ENCODE measurements around the gene MTMR3. TPM values are rescaled to one million over a fixed set of nuclear protein-coding genes. Genes with fewer than 3 reads are reported as not detected.

Gene MTMR3
- total and polyA plus RNA-seq, 4 donors, result 6.0 to 38.8 (median 17.1) TPM

DNA sequence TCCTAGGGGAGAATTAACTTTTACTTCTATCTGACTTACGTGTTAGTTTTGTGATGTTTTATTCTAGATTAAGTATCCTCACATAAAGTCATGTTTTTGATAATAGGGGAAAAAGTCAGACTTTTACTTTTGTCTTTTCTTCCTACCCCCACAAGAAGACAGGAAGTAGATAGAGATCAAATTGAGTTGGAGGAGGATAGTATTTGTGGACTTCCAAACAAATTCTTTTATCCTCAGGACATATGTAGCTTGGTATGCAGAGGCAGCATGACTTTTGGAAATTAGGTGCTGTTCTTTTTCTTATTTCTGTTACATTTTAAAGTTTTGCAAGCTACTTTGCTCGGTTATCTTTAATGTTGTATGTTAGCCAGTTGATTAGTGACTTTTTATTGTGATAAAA, 61.4 kb downstream of the MTMR3 start:
- Histone ChIP-seq H3K4me3 (ENCODE audit: low read depth in 1 of 3, low read length in 3 of 3) (no peak overlapping the region), H3K36me3 (ENCODE audit: control insufficient read depth in 4 of 4, insufficient read depth in 3 of 4, low read depth in 1 of 4, low read length in 3 of 4) (no peaks in the 10 kb centered on the region), H3K9me3 (ENCODE audit: control insufficient read depth in 4 of 4, low read length in 3 of 4) (no peaks in the 10 kb centered on the region), H3K9ac (ENCODE audit: low read depth in 1 of 2, low read length in 2 of 2) (no peak overlapping the region), H3K27me3 (ENCODE audit: control insufficient read depth in 4 of 4, insufficient read depth in 4 of 4, low read length in 3 of 4) (no peaks in the 10 kb centered on the region), H3K4me1 (ENCODE audit: control insufficient read depth in 4 of 4, insufficient read depth in 4 of 4, low read length in 3 of 4) (peaks cover 0 to 7% (median under 1%) of the 10 kb centered on the region in 4 donors), H3K27ac (ENCODE audit: low read depth in 1 of 2, low read length in 2 of 2) (no peak overlapping the region)
- 74% methylated on average over 2 of the region's 2 CpGs for WGBS
- TF ChIP-seq HNF4A (conservative IDR thresholded peaks at IDR 0.05), result no peak
- no peak for TF ChIP-seq JUND (IDR thresholded peaks at IDR 0.05)
- DNase-seq (ENCODE audit: low spot score), result no peak

DNA sequence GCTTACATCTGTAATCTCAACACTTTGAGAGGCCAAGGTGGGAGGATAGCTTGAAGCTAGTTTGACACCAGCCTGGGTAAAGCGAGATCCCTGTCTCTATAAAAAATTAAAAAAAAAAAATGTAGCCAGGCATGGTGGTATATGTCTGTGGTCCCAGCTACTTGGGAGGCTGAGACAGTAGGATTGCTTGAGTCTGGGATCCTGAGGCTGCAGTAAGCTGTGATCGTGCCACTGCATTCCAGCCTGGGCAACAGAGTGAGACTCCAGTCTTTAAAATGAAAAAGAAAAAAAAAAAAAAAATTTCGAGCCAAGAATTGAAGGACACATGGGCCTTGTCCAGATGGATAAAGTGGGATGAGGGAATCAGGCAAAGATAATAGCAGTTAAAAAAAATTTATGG, 62.5 kb downstream of the MTMR3 start:
- WGBS, result 88% methylated on average over 3 of the region's 3 CpGs
- Histone ChIP-seq H3K9ac (ENCODE audit: low read depth in 1 of 2, low read length in 2 of 2) (no peak overlapping the region), H3K4me3 (ENCODE audit: low read depth in 1 of 3, low read length in 3 of 3) (no peak overlapping the region), H3K4me1 (ENCODE audit: control insufficient read depth in 4 of 4, insufficient read depth in 4 of 4, low read length in 3 of 4) (peaks cover under 1 to 7% (median 3%) of the 10 kb centered on the region in 4 donors), H3K27ac (ENCODE audit: low read depth in 1 of 2, low read length in 2 of 2) (no peak overlapping the region), H3K36me3 (ENCODE audit: control insufficient read depth in 4 of 4, insufficient read depth in 3 of 4, low read depth in 1 of 4, low read length in 3 of 4) (no peaks in the 10 kb centered on the region), H3K27me3 (ENCODE audit: control insufficient read depth in 4 of 4, insufficient read depth in 4 of 4, low read length in 3 of 4) (no peaks in the 10 kb centered on the region), H3K9me3 (ENCODE audit: control insufficient read depth in 4 of 4, low read length in 3 of 4) (no peaks in the 10 kb centered on the region)
- no peak for DNase-seq (ENCODE audit: low spot score)
- TF ChIP-seq MAX (IDR thresholded peaks at IDR 0.05) (no peak), NR2F2 (IDR thresholded peaks at IDR 0.05) (no peak)

DNA sequence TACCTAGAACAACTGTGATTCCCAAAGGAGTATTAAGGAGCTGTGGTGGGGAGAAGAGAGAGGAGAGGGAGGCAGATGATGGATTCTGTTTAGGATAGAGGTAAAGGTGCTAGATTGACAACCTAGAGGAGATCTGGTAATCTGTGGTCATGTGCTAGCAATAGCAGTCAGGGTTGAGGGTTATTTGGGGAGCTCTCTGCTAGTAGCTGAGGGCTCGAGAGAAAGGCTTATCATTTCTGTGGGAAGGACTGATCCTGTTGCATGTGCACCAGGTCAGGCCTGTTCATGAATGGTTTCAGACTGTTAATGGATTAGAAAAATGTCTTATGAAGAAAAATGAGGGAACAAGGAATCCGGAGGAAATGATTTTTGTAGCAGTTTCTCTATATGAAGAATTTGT, 63.2 kb downstream of the MTMR3 start:
- Histone ChIP-seq H3K4me1 (ENCODE audit: control insufficient read depth in 4 of 4, insufficient read depth in 4 of 4, low read length in 3 of 4) (peaks cover 1 to 7% (median 3%) of the 10 kb centered on the region in 4 donors), H3K27ac (ENCODE audit: low read depth in 1 of 2, low read length in 2 of 2) (no peak overlapping the region), H3K27me3 (ENCODE audit: control insufficient read depth in 4 of 4, insufficient read depth in 4 of 4, low read length in 3 of 4) (no peaks in the 10 kb centered on the region), H3K9ac (ENCODE audit: low read depth in 1 of 2, low read length in 2 of 2) (no peak overlapping the region), H3K36me3 (ENCODE audit: control insufficient read depth in 4 of 4, insufficient read depth in 3 of 4, low read depth in 1 of 4, low read length in 3 of 4) (no peaks in the 10 kb centered on the region), H3K4me3 (ENCODE audit: low read depth in 1 of 3, low read length in 3 of 3) (no peak overlapping the region), H3K9me3 (ENCODE audit: control insufficient read depth in 4 of 4, low read length in 3 of 4) (no peaks in the 10 kb centered on the region)
- no peak for DNase-seq (ENCODE audit: low spot score)
- TF ChIP-seq NR2F2 (IDR thresholded peaks at IDR 0.05) (no peak), FOXA2 (IDR thresholded peaks at IDR 0.05) (no peak), EGR1 (IDR thresholded peaks at IDR 0.05; ENCODE audit: low read depth in 2 of 2) (no peak)
- 83% methylated on average over 2 of the region's 2 CpGs for WGBS

- no peaks in the 10 kb centered on the region for H3K36me3 ChIP-seq (ENCODE audit: control insufficient read depth in 4 of 4, insufficient read depth in 3 of 4, low read depth in 1 of 4, low read length in 3 of 4)
- TF ChIP-seq, protein P1, sequence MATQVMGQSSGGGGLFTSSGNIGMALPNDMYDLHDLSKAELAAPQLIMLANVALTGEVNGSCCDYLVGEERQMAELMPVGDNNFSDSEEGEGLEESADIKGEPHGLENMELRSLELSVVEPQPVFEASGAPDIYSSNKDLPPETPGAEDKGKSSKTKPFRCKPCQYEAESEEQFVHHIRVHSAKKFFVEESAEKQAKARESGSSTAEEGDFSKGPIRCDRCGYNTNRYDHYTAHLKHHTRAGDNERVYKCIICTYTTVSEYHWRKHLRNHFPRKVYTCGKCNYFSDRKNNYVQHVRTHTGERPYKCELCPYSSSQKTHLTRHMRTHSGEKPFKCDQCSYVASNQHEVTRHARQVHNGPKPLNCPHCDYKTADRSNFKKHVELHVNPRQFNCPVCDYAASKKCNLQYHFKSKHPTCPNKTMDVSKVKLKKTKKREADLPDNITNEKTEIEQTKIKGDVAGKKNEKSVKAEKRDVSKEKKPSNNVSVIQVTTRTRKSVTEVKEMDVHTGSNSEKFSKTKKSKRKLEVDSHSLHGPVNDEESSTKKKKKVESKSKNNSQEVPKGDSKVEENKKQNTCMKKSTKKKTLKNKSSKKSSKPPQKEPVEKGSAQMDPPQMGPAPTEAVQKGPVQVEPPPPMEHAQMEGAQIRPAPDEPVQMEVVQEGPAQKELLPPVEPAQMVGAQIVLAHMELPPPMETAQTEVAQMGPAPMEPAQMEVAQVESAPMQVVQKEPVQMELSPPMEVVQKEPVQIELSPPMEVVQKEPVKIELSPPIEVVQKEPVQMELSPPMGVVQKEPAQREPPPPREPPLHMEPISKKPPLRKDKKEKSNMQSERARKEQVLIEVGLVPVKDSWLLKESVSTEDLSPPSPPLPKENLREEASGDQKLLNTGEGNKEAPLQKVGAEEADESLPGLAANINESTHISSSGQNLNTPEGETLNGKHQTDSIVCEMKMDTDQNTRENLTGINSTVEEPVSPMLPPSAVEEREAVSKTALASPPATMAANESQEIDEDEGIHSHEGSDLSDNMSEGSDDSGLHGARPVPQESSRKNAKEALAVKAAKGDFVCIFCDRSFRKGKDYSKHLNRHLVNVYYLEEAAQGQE (IDR thresholded peaks at IDR 0.05), result no peak
- TF ChIP-seq EGR1 (IDR thresholded peaks at IDR 0.05; ENCODE audit: low read depth in 2 of 2) (no peak), RXRA (IDR thresholded peaks at IDR 0.05) (no peak), YY1 (IDR thresholded peaks at IDR 0.05) (no peak), HNF4A (conservative IDR thresholded peaks at IDR 0.05) (no peak), CTCF (IDR thresholded peaks at IDR 0.05; ENCODE audit: low read depth, low read length, missing input control) (no peak), GABPA (IDR thresholded peaks at IDR 0.05 in 1 of 2, conservative IDR thresholded peaks at IDR 0.05 in 1 of 2) (no peak), RAD21 (IDR thresholded peaks at IDR 0.05) (no peak), SP1 (IDR thresholded peaks at IDR 0.05) (no peak)
- no peak overlapping the region for H3K9ac ChIP-seq (ENCODE audit: low read depth in 1 of 2, low read length in 2 of 2)
- DNase-seq (ENCODE audit: low spot score), result no peak
- H3K27me3 ChIP-seq (ENCODE audit: control insufficient read depth in 4 of 4, insufficient read depth in 4 of 4, low read length in 3 of 4), result no peaks in the 10 kb centered on the region
- H3K4me1 ChIP-seq (ENCODE audit: control insufficient read depth in 4 of 4, insufficient read depth in 4 of 4, low read length in 3 of 4), result peaks cover 1 to 7% (median 3%) of the 10 kb centered on the region in 4 donors
- no peaks in the 10 kb centered on the region for H3K9me3 ChIP-seq (ENCODE audit: control insufficient read depth in 4 of 4, low read length in 3 of 4)
- H3K4me3 ChIP-seq (ENCODE audit: low read depth in 1 of 3, low read length in 3 of 3), result no peak overlapping the region
- H3K27ac ChIP-seq (ENCODE audit: low read depth in 1 of 2, low read length in 2 of 2), result no peak overlapping the region
- 74% methylated on average over 4 of the region's 4 CpGs for WGBS
Measured at GRCh38 chr22:29947410-29948384, 64.7 kb downstream of the MTMR3 start.
